Stimulated activated CD4-positive, alpha-beta T cell treated with anti-CD3 and anti-CD28 coated beads, Interleukin-2, amount 100 ng/mL, for 24 hours (primary cell): Measurements from ENCODE around the gene FDPS.
"Not testable (repeated sequence)": the region's sequence is repeated elsewhere in the genome, so short reads cannot be mapped to it uniquely, and the experiment has no call there.

Source experiments
- DNase-seq, 2 donors: peaks; one replicate each; pipeline ENCODE4 v3.0.0-alpha.2; 2020

The FDPS gene

DNA sequence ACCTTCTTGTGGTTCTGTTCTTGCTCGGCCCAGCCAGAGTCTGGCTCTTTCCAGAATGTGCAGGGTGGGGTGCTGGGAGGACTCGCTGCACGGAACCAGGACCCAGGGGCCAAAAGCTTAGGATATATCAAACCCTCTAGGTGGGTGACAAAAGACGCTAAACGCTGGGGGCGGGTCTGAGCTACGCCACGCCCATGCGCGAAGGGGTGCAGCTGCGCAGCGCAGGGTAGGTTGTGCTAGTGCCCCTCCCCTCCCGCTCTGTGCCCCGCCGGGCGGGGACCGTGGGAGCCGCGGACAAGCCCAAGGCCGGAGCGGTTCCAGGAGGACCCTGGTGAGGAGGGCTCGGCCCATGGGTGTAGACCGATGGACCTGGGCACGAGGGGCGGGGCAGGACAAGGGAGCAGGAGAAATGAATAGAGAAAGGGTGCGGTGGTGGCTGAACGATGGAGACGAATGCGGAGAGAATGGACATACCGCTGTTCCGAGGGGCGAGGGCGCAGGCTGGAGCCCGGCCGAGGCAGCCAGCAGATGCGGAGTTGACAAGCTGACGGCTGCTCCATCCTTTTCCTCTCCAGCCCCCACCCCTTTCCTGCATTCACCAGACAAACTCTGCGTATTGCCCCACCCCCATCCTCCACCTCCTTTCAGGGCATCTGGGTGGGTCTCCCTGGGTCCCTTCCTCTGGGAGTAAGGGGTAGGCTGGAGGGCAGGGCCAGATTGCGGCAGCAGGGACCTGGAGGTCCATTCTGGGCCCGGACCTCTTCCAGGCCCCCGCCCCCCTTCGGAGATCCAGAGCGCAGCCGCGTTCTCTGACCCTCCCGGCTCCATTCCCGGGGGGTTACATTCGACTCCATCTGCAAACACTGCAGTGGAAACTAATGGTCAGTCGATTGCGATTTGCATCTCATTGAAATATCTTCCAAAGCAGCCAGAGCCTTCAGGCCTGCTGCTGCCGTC lies 12.3 kb downstream of the FDPS start, which contains the start of gene RUSC1:
Gene RUSC1 (plus strand): TSS at position 234 of the 957 bp plus-strand sequence. CDS start 880 bp downstream, outside the sequence.
- DNase-seq: peak; percentile 74 to 83

DNA sequence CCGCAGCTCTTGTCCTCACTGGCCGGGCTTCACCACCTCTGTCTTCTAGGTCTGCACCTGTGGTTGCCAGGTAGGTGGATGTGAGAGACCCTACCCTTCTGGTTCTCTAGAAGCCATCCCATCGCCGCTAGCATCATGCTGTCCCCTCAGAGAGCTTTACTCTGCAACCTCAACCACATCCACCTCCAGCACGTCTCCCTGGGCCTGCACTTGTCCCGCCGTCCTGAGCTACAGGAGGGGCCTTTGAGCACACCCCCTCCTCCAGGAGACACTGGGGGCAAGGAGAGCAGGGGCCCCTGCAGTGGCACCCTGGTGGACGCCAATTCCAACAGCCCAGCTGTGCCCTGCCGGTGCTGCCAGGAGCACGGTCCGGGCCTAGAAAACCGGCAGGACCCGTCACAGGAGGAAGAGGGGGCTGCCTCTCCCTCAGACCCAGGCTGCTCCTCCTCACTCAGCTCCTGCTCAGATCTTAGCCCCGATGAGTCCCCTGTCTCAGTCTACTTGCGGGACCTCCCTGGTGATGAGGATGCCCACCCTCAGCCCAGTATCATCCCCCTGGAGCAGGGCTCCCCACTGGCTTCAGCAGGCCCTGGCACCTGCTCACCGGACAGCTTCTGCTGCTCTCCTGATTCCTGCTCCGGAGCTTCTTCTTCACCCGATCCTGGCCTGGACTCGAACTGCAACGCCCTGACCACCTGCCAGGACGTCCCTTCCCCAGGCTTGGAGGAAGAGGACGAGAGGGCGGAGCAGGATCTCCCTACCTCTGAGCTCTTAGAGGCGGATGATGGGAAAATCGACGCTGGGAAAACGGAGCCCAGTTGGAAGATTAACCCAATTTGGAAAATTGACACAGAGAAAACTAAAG lies 13.2 kb downstream of the FDPS start:
- no peak for DNase-seq

DNA sequence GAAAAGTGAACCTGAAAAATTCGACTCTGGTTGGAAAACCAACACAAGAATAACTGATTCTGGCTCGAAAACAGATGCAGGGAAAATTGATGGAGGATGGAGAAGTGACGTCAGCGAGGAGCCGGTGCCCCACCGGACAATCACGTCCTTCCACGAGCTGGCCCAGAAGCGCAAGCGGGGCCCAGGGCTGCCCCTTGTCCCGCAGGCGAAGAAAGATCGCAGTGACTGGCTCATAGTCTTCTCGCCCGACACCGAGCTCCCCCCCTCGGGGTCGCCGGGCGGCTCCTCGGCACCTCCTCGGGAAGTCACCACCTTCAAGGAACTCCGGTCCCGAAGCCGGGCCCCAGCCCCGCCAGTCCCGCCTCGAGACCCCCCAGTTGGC lies 13.9 kb downstream of the FDPS start:
- peak; percentile 27 to 29 for DNase-seq

DNA sequence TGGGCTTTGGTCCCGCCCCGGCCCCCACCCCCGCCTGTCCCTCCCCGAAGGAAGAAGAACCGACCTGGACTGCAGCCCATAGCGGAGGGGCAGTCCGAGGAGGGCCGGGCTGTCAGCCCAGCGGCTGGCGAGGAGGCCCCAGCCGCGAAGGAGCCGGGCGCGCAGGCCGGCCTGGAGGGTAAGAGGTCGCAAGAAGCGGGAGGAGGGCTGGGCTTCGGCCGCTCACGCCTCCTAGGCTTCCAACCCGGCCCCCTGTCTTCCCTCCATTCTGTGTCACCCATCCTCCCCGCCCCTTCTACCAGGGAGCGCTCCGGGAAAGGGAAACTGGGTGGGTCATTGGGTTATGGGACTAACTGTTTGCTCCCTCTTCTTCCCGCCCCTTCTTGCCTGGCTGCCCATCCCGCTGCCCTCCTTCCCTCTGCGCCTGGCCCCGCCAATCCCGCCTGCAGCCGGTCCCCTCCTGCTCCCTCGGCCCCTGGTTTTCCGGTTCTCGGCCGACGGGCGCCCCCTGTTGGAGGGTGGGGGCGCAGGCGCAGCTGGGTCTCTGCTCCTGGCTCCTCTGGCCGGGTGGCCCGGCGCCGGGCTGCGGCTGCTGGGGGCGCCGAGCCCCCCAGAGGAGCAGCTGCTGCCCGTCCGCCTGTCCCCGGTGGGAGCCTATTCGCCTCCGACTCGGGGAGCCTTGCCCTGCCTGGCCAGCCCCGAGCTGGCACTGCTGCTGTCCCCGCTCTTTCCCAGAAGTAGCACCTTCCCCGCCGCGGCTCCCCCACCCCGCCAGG lies 14.5 kb downstream of the FDPS start:
- peak; percentile 93 to 94 for DNase-seq

DNA sequence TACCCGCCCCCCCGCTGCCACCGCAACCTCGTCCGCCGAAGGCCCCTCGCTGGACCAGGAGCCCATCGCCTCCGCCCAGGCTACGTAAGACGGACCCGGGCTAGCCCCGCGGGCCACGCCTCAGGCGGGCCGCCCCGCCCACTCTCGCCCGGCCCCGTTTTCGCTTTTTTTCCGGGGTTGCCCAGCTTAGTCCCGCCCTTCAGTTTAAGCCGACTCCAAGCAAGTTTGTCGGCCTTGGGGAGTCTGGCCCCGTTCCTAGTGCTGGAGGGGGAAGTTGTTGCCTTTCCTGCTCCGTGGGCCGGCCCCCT lies 15.0 kb downstream of the FDPS start:
- DNase-seq: peak; percentile 82 to 89

DNA sequence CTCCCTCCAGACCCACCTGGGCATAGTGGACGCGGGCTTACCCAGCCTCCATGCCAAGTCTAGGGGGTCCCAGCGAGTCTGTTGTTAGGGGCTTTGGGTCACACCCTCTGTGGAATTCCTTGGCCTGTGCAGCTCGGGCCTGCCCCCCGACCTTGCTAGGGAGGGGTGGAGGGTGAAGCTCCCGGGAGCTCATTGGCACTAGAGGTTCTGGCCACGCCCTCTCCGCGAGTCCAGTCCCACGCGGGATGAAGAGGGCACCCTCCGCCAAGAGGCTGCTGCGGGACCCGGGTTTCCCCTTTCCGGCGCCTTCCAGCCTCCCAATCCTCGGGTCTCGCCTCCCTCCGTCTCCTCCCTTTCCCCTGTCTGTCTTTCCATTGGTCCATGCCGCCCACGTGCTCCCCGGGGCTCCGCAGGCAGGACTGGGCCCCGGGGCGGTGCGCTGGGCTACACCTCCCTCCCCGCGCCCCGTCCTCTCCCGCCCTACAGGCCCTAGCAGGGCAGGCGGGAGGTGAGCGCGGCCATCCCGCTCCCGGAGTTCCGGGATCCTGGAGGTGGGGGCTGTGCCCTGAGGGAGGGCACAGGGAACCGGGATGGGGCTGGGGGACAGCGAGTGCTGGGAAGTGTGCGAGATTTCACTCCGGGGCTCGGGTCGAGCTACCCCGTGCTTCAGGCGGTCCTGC lies 15.5 kb downstream of the FDPS start:
- peak; percentile 91 to 96 for DNase-seq

DNA sequence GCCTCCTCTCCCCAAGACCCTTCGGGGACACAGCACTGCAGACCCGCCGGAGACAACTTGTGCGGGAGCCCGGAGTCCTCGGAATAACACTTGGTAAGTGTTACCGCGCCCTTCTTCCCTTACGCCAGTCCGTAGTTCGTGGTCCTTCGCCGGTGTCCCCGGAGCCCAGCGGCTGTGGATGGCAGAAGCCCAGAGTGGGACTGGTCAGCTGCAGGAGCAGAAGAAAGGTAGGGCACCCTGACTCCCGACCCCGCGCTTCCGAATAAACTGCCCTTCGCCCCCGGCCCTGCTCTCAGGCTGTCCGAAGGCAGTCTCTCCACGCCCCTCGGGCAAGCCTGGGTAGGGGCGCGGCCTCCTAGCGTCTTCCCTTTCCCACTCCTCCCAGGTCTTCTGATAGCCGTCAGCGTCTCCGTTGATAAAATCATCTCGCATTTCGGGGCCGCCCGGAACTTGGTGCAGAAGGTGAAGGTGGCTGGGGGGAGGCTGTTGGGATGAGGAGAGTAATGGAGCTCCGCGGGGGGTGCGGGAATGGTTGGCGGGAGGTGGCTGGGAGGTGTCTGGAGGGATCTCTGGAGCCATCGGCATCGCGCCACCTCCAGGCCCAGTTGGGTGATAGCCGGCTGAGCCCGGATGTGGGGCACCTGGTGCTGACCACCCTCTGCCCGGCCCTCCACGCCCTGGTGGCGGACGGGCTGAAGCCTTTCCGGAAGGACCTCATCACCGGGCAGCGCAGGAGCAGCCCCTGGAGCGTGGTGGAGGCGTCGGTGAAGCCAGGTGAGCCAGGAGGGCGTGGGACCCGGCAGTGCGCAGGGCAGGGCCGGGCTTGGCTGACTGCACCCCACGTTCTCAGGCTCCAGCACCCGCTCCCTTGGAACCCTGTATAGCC lies 16.3 kb downstream of the FDPS start:
- DNase-seq: peak; percentile 26 to 39

DNA sequence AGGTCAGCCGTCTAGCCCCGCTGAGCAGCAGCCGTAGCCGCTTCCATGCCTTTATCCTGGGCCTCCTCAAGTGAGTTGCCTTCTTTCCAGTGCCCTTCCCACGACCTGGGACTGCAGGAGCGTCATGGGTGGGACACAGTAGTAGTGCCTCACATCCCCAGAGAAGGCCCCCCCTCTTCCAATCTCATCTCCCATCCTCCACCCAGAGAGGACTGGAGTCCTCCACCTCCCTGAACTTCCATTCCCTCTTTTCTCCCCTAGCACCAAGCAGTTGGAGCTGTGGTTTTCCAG lies 16.9 kb downstream of the FDPS start:
- no peak for DNase-seq

DNA sequence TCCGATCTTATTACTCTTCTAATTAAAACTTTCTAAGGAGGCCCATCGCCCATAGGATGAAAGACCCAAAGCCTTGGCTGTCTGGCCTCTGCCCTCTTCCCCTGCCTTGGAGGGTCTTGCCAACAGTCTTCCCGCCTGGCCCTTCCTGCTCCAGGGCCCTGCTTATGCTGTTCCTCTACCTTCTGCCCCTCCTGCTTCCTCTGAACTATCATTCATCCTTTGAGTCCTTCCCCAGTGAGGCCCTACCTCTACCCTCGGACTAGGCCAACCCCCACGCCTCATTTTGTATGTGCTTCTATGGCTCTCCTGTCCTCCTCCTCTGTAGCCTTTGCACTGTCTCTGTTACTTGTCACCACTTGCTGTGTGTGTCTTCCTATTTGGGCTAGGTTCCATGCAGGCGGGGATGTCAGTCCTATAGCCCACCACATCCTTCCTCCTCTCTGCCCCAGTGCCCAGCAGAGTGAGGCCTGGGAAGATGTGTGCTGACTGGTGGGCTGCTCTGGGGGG lies 17.4 kb downstream of the FDPS start:
- no peak for DNase-seq

DNA sequence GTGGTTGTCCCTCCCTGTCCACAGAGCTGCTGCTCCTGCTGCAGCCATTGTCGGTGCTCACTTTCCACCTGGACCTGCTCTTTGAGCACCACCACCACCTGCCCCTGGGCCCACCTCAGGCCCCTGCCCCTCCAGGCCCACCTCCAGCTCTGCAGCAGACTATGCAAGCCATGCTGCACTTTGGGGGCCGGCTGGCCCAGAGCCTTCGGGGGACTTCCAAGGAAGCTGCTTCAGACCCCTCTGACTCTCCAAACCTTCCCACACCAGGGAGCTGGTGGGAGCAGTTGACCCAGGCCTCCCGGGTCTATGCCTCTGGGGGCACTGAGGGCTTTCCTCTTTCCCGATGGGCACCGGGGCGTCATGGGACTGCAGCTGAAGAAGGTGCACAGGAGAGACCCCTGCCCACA lies 18.0 kb downstream of the FDPS start:
- DNase-seq: no peak

DNA sequence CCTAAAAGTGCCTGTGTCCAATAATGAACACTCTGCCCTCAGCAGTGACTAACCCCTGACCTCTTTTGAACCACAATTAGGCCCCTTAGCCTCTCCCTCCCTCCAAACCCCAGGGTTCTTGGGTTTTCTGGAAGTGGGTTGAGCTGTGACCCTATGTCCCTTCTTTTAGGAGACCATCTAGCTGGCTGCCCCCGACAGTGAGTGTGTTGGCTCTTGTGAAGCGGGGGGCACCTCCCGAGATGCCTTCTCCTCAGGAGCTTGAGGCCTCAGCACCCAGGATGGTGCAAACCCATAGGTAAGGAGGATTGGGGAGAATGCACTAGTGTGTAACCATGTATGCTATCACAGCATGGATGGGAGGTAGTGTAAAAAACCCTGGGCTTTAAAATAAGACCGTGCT lies 19.3 kb downstream of the FDPS start:
- no peak for DNase-seq

DNA sequence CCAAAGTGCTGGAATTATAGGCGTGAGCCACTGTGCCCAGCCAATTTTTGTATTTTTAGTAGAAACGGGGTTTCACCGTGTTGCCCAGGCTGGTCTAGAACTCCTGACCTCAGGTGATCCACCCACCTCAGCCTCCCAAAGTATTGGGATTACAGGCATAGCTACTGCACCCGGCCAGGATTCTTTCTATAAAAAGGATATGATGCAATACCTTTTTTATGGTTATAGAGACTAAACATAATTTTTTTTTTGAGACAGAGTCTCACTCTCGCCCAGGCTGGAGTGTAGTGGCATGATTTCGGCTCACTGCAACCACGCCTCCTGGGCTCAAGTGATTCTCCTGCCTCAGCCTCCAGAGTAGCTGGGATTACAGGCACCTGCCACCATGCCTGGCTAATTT lies 20.2 kb downstream of the FDPS start:
- not testable (repeated sequence) for DNase-seq

DNA sequence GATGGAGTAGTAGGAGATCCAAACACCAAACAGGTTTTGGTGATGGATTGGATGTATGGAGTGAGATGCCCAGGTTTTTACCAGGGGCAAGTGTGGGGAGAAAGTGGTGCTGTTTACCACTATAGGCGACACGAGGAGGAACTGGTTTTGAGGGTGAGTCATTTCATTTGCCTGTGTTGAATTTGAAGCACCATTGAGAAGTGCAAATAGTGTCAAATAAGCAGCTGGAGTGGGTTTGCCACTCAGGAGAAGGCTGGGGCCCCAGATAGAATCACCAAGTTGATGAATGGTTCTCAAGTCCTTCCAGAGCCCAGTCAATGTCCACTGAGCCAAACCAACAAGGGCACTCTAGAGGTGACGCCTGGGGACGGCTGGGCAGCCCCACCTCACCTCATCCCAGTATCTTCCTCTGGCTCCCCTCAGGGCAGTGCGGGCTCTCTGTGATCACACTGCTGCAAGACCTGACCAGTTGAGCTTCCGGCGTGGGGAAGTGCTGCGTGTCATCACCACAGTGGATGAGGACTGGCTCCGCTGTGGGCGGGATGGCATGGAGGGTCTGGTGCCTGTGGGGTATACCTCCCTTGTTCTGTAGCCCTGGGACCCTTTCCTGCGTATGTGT lies 21.4 kb downstream of the FDPS start:
- DNase-seq: no peak

DNA sequence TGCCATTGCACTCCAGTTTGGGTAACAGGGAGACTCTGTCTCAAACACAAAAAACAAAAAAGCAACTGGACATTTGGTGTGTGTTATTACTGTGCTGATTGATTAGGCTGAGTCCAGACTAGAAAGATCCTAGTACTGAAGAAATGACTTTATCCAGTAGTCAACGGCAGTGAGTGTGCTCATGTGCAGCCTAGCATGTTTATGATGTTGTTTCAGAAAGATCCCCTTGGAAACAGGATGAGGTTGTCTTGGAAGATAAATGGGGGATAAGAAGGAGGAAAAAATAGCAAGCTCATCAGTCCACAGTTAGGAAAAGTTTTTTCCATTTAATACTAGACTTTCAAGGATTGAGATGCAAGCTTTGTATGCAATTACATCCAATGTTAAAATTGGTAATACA lies 26.3 kb downstream of the FDPS start:
- DNase-seq: no peak

DNA sequence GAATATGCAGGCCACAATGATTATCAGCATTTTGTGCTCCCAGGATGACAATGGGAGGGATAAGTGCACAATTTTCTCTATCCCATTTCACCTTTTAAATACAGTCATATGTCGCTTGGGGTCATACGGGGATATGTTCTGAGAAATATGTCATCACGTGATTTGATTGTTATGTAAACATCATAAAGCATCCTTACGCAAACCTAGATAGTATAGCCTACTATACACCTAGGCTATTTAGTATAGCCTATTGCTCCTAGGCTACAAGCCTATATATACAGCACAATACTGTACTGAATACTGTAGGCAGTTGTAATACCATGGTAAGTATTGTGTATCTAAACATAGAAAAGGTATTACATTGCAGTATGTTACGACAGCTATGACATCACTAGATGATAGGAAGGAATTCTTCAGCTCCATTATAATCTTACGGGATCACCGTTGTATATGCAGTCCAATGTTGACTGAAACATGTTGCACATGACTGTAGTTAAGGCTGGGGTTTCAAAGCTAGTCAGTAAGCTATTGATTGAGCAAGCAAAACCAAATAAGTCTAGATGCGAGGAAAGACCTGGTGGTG lies 30.9 kb downstream of the FDPS start:
- no peak for DNase-seq

DNA sequence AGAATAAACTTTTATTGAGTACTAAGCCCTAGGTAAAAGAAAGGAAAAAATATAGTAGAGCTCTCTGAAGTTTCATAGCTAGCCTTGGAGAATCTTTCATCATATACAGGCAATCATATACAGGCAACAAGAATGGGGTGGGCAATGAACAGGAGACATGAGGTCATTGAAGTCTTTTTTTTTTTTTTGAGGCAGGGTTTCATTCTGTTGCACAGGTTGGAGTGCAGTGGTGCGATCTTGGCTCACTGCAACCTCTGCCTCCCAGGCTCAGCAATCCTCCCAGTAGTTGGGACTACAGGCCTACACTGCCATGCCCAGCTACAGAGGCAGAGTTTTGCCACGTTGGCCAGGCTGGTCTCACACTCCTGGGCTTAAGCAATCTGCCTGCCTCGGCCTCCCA lies 34.2 kb downstream of the FDPS start:
- DNase-seq: no peak

DNA sequence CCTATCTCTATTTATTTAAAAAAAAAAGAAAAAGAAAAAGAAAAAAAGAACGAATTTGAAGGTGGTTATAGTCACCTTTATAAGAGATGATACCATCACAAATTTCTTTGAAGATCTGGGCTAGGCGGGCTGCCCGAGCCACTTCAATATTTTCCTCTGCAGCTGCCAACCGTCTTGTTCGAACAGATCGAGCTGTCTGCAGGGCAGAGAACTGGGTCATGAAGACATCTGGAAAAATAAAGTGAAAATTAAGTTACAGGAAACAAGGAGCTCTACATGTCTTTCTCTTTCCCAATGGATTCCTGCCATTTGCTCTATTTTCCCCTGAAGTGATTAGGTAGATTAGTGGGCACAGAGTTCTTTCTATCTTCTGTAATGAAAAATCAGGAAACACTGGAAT lies 44.0 kb downstream of the FDPS start:
- no peak for DNase-seq

DNA sequence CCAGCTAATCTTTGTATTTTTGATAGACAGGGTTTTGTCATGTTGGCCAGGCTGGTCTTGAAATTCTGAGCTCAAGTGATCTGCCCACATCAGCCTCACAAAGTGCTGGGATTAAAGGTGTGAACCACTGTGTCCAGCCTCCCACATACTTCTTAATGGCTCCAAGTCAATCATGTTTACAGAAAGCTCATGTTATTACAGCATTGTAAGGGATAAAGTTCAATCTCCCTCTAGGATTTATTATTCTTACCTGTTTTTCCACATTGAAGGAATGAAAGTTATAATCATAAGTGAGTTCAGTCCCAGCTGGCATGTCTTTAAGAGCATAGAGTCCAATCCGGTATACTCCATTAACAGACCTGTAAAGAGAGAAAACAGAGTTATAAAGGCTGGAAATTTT lies 51.4 kb downstream of the FDPS start:
- no peak for DNase-seq
